Suprapubic skin (tissue), 3 donors: ENCODE data around the gene GREM1.

Experiments used
- CTCF ChIP-seq, 2 donors: fragments of 200-600 bp in 1 of 2; fragments of 450-650 bp in 1 of 2; sonication (generic) in 1 of 2; IDR thresholded peaks; one replicate each; pipeline ENCODE4 v1.5.1; 2016 to 2019; ENCODE audit warnings: antibody characterized with exemption in 2 of 2, mild to moderate bottlenecking in 1 of 2, moderate library complexity in 1 of 2
- EP300 ChIP-seq: sonication (generic); formaldehyde crosslinking; IDR thresholded peaks from one replicate; pipeline ENCODE4 v1.6.1; 2017; ENCODE audit warnings: antibody characterized with exemption

DNA sequence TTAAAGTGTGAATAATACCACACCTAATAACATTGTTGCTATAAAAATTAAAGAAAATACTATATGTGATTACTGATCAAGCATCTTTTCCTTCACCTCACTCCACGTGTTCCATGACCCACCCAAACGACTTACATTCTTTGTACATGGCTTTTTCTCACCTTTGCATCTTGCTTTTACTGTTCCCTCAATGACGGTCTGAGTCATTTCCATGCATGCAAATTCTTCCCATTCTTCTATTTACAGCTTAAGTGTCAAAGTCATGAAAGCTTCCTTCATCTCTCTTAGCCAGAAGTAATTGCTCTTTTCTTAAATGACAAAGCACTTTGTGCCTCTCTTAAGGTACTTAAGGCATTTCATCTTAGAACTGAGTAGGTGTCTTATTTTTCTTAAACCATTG lies 64.0 kb downstream of the GREM1 start:
- TF ChIP-seq CTCF (IDR thresholded peaks at IDR 0.05) (no peak), EP300 (no peak)
